ENCODE results near the gene ADCY5.

The ADCY5 gene

GRCh38 chr3:123371426-123371825 is 77.5 kb downstream of the ADCY5 start:
- H3K36me3 Mint-ChIP-seq, result no peaks in the 10 kb centered on the region
- no peak overlapping the region for H3K27ac Mint-ChIP-seq
- H3K4me3 Mint-ChIP-seq, result no peak overlapping the region
- no peaks in the 10 kb centered on the region for H3K4me1 Mint-ChIP-seq (ENCODE audit: low read depth)
- H3K27me3 Mint-ChIP-seq, result peaks cover 4% of the 10 kb centered on the region
- H3K9me3 Mint-ChIP-seq (ENCODE audit: low read depth), result no peaks in the 10 kb centered on the region

GRCh38 chr3:123370819-123371218 is 78.1 kb downstream of the ADCY5 start:
- no peaks in the 10 kb centered on the region for H3K9me3 Mint-ChIP-seq (ENCODE audit: low read depth)
- peaks cover 4% of the 10 kb centered on the region for H3K27me3 Mint-ChIP-seq
- H3K36me3 Mint-ChIP-seq, result no peaks in the 10 kb centered on the region
- H3K4me1 Mint-ChIP-seq (ENCODE audit: low read depth), result no peaks in the 10 kb centered on the region
- no peak overlapping the region for H3K4me3 Mint-ChIP-seq
- H3K27ac Mint-ChIP-seq, result no peak overlapping the region

- H3K36me3 Mint-ChIP-seq, result no peaks in the 10 kb centered on the region
- peaks cover 13% of the 10 kb centered on the region for H3K27me3 Mint-ChIP-seq
- H3K4me3 Mint-ChIP-seq, result no peak overlapping the region
- H3K4me1 Mint-ChIP-seq (ENCODE audit: low read depth), result no peaks in the 10 kb centered on the region
- no peaks in the 10 kb centered on the region for H3K9me3 Mint-ChIP-seq (ENCODE audit: low read depth)
- no peak overlapping the region for H3K27ac Mint-ChIP-seq
Measured at GRCh38 chr3:123369085-123369484, 79.8 kb downstream of the ADCY5 start.

GRCh38 chr3:123367467-123368154 is 81.3 kb downstream of the ADCY5 start:
- H3K4me1 Mint-ChIP-seq (ENCODE audit: low read depth), result no peaks in the 10 kb centered on the region
- H3K9me3 Mint-ChIP-seq (ENCODE audit: low read depth), result no peaks in the 10 kb centered on the region
- H3K4me3 Mint-ChIP-seq, result no peak overlapping the region
- peaks cover 15% of the 10 kb centered on the region for H3K27me3 Mint-ChIP-seq
- H3K36me3 Mint-ChIP-seq, result no peaks in the 10 kb centered on the region
- no peak overlapping the region for H3K27ac Mint-ChIP-seq

GRCh38 chr3:123365450-123366143 is 83.3 kb downstream of the ADCY5 start:
- Mint-ChIP-seq H3K27ac (no peak overlapping the region), H3K27me3 (peaks cover 16% of the 10 kb centered on the region), H3K4me1 (ENCODE audit: low read depth) (no peaks in the 10 kb centered on the region), H3K9me3 (ENCODE audit: low read depth) (no peaks in the 10 kb centered on the region), H3K4me3 (no peak overlapping the region), H3K36me3 (no peaks in the 10 kb centered on the region)

- no peaks in the 10 kb centered on the region for H3K9me3 Mint-ChIP-seq (ENCODE audit: low read depth)
- H3K27ac Mint-ChIP-seq, result no peak overlapping the region
- H3K4me3 Mint-ChIP-seq, result no peak overlapping the region
- no peaks in the 10 kb centered on the region for H3K4me1 Mint-ChIP-seq (ENCODE audit: low read depth)
- H3K36me3 Mint-ChIP-seq, result no peaks in the 10 kb centered on the region
- H3K27me3 Mint-ChIP-seq, result peaks cover 18% of the 10 kb centered on the region
Measured at GRCh38 chr3:123361071-123361470, 87.8 kb downstream of the ADCY5 start.

GRCh38 chr3:123357275-123357674 is 91.6 kb downstream of the ADCY5 start:
- Mint-ChIP-seq H3K27ac (no peak overlapping the region), H3K27me3 (peaks cover 4% of the 10 kb centered on the region), H3K9me3 (ENCODE audit: low read depth) (peaks cover 8% of the 10 kb centered on the region), H3K4me3 (no peak overlapping the region), H3K4me1 (ENCODE audit: low read depth) (no peaks in the 10 kb centered on the region), H3K36me3 (peaks cover 2% of the 10 kb centered on the region)

GRCh38 chr3:123353850-123354233 is 95.0 kb downstream of the ADCY5 start:
- Mint-ChIP-seq H3K27me3 (peaks cover 7% of the 10 kb centered on the region), H3K36me3 (peaks cover 2% of the 10 kb centered on the region), H3K4me1 (ENCODE audit: low read depth) (no peaks in the 10 kb centered on the region), H3K9me3 (ENCODE audit: low read depth) (peaks cover 8% of the 10 kb centered on the region), H3K27ac (no peak overlapping the region), H3K4me3 (no peak overlapping the region)

GRCh38 chr3:123353227-123353849 is 95.6 kb downstream of the ADCY5 start:
- no peak overlapping the region for H3K27ac Mint-ChIP-seq
- peaks cover 2% of the 10 kb centered on the region for H3K36me3 Mint-ChIP-seq
- peaks cover 7% of the 10 kb centered on the region for H3K27me3 Mint-ChIP-seq
- H3K9me3 Mint-ChIP-seq (ENCODE audit: low read depth), result peaks cover 8% of the 10 kb centered on the region
- no peaks in the 10 kb centered on the region for H3K4me1 Mint-ChIP-seq (ENCODE audit: low read depth)
- H3K4me3 Mint-ChIP-seq, result no peak overlapping the region

GRCh38 chr3:123352134-123352554 is 96.7 kb downstream of the ADCY5 start:
- peaks cover 8% of the 10 kb centered on the region for H3K9me3 Mint-ChIP-seq (ENCODE audit: low read depth)
- no peaks in the 10 kb centered on the region for H3K4me1 Mint-ChIP-seq (ENCODE audit: low read depth)
- H3K36me3 Mint-ChIP-seq, result peaks cover 2% of the 10 kb centered on the region
- no peak overlapping the region for H3K4me3 Mint-ChIP-seq
- peaks cover 6% of the 10 kb centered on the region for H3K27me3 Mint-ChIP-seq
- no peak overlapping the region for H3K27ac Mint-ChIP-seq

- peaks cover 2% of the 10 kb centered on the region for H3K36me3 Mint-ChIP-seq
- no peak overlapping the region for H3K4me3 Mint-ChIP-seq
- no peak overlapping the region for H3K27ac Mint-ChIP-seq
- H3K27me3 Mint-ChIP-seq, result peaks cover 6% of the 10 kb centered on the region
- no peaks in the 10 kb centered on the region for H3K4me1 Mint-ChIP-seq (ENCODE audit: low read depth)
- peaks cover 8% of the 10 kb centered on the region for H3K9me3 Mint-ChIP-seq (ENCODE audit: low read depth)
Measured at GRCh38 chr3:123351501-123351900, 97.4 kb downstream of the ADCY5 start.

- Mint-ChIP-seq H3K27ac (no peak overlapping the region), H3K27me3 (peaks cover 6% of the 10 kb centered on the region), H3K4me3 (no peak overlapping the region), H3K36me3 (peaks cover 2% of the 10 kb centered on the region), H3K9me3 (ENCODE audit: low read depth) (peaks cover 8% of the 10 kb centered on the region), H3K4me1 (ENCODE audit: low read depth) (no peaks in the 10 kb centered on the region)
Measured at GRCh38 chr3:123350971-123351370, 97.9 kb downstream of the ADCY5 start.

GRCh38 chr3:123349566-123350435 is 99.1 kb downstream of the ADCY5 start:
- Mint-ChIP-seq H3K9me3 (ENCODE audit: low read depth) (peaks cover 6% of the 10 kb centered on the region), H3K4me3 (no peak overlapping the region), H3K27ac (no peak overlapping the region), H3K4me1 (ENCODE audit: low read depth) (no peaks in the 10 kb centered on the region), H3K27me3 (peaks cover 6% of the 10 kb centered on the region), H3K36me3 (peaks cover under 1% of the 10 kb centered on the region)

- H3K4me3 Mint-ChIP-seq, result no peak overlapping the region
- no peaks in the 10 kb centered on the region for H3K36me3 Mint-ChIP-seq
- H3K9me3 Mint-ChIP-seq (ENCODE audit: low read depth), result peaks cover 2% of the 10 kb centered on the region
- peaks cover 6% of the 10 kb centered on the region for H3K27me3 Mint-ChIP-seq
- no peak overlapping the region for H3K27ac Mint-ChIP-seq
- no peaks in the 10 kb centered on the region for H3K4me1 Mint-ChIP-seq (ENCODE audit: low read depth)
Measured at GRCh38 chr3:123349201-123349535, 99.7 kb downstream of the ADCY5 start.

All from activated naive CD8-positive, alpha-beta T cell (primary cell).